WTC11 (cell line): ENCODE measurements around the gene TEAD1. TPM values are rescaled to one million over a fixed set of nuclear protein-coding genes. Genes with fewer than 3 reads are reported as not detected.

Experiments used
- ATAC-seq: fragments of 200-7000 bp; cut with Tn5 transposase; 2 replicates; pipeline ENCODE4 v1.10.0; 2021; ENCODE audit warnings: mild to moderate bottlenecking, moderate library complexity
- CTCF ChIA-PET: fragments of 300-600 bp; sonication (Branson Sonifier 250); formaldehyde crosslinking; loops from one replicate; lab custom pipeline; 2021; ENCODE audit warnings: antibody characterized with exemption; lab: Charles Lee
- POLR2A ChIA-PET: fragments of 350-600 bp; sonication (Branson Sonifier 250); formaldehyde crosslinking; loops from one replicate; lab custom pipeline; 2021; ENCODE audit warnings: antibody characterized with exemption; lab: Charles Lee
- DNase-seq: peaks from one replicate; pipeline ENCODE4 v3.0.0; 2021; ENCODE audit warnings: low spot score
- H3K27ac Mint-ChIP-seq: 2 replicates; pipeline ENCODE4 v1.8.0; 2021; ENCODE audit warnings: mixed read lengths
- H3K27me3 Mint-ChIP-seq: 2 replicates; pipeline ENCODE4 v1.8.0; 2021; ENCODE audit warnings: low read depth, mild to moderate bottlenecking, moderate library complexity, mixed read lengths
- H3K36me3 Mint-ChIP-seq: 2 replicates; pipeline ENCODE4 v1.8.0; 2021; ENCODE audit warnings: mixed read lengths
- H3K4me1 Mint-ChIP-seq: 2 replicates; pipeline ENCODE4 v1.8.0; 2022; ENCODE audit warnings: mixed read lengths
- H3K4me3 Mint-ChIP-seq: 2 replicates; pipeline ENCODE4 v1.8.0; 2021; ENCODE audit warnings: mild to moderate bottlenecking, moderate library complexity, mixed read lengths
- H3K9me3 Mint-ChIP-seq: 2 replicates; pipeline ENCODE4 v1.8.0; 2021; ENCODE audit warnings: mixed read lengths
- ATF1 ChIP-seq: sonication (generic); formaldehyde crosslinking; IDR thresholded peaks from 2 replicates; pipeline ENCODE4 v1.8.1; 2023; ENCODE audit warnings: mild to moderate bottlenecking, moderate library complexity, missing genetic modification reagents
- ELF4 ChIP-seq: sonication (generic); formaldehyde crosslinking; IDR thresholded peaks from 2 replicates; pipeline ENCODE4 v1.8.1; 2022; ENCODE audit warnings: low read depth, mild to moderate bottlenecking, moderate library complexity, missing genetic modification reagents
- JUN ChIP-seq: sonication (generic); formaldehyde crosslinking; IDR thresholded peaks from 2 replicates; pipeline ENCODE4 v1.8.0; 2023; ENCODE audit warnings: mild to moderate bottlenecking, missing genetic modification reagents
- NFATC4 ChIP-seq: fragments of 250-450 bp; sonication (Bioruptor Pico); IDR thresholded peaks from 2 replicates; pipeline ENCODE4 v1.9.0; 2021; ENCODE audit warnings: mild to moderate bottlenecking
- NR1H2 ChIP-seq: sonication (generic); formaldehyde crosslinking; IDR thresholded peaks from 2 replicates; pipeline ENCODE4 v1.9.0; 2021; ENCODE audit warnings: mild to moderate bottlenecking, moderate library complexity, missing genetic modification reagents
- RELA ChIP-seq: sonication (generic); formaldehyde crosslinking; IDR thresholded peaks from 2 replicates; pipeline ENCODE4 v1.8.1; 2022; ENCODE audit warnings: missing genetic modification reagents, mild to moderate bottlenecking, borderline replicate concordance
- RORB ChIP-seq: fragments of 250-450 bp; sonication (Bioruptor Pico); IDR thresholded peaks from 2 replicates; pipeline ENCODE4 v1.9.0; 2021; ENCODE audit warnings: mild to moderate bottlenecking
- TCF7 ChIP-seq: sonication (generic); formaldehyde crosslinking; IDR thresholded peaks from 2 replicates; pipeline ENCODE4 v1.8.0; 2022; ENCODE audit warnings: mild to moderate bottlenecking, low read depth, missing genetic modification reagents, moderate library complexity
- TEAD4 ChIP-seq: sonication (generic); formaldehyde crosslinking; IDR thresholded peaks from 2 replicates; pipeline ENCODE4 v1.8.0; 2022; ENCODE audit warnings: mild to moderate bottlenecking, missing genetic modification reagents
- ZNF317 ChIP-seq: sonication (generic); formaldehyde crosslinking; IDR thresholded peaks from 2 replicates; pipeline ENCODE4 v1.8.1; 2023; ENCODE audit warnings: low read depth, mild to moderate bottlenecking, moderate library complexity, missing genetic modification reagents, borderline replicate concordance
- ZNF396 ChIP-seq: fragments of 250-450 bp; sonication (Bioruptor Pico); IDR thresholded peaks from 2 replicates; pipeline ENCODE4 v1.8.0; 2021; ENCODE audit warnings: mild to moderate bottlenecking, moderate library complexity, borderline replicate concordance
- total RNA-seq: library from RNA; stranded (reverse); gene quantifications from 3 replicates; pipeline ENCODE4 v1.2.3, GENCODE V29; 2021
- TF ChIP-seq, protein P1 (sequence below): fragments of 250-450 bp; sonication (Bioruptor Pico); IDR thresholded peaks from 2 replicates; pipeline ENCODE4 v2.1.2; 2022; ENCODE audit warnings: mild to moderate bottlenecking, moderate library complexity
- TF ChIP-seq, protein P2 (sequence below): sonication (generic); formaldehyde crosslinking; IDR thresholded peaks from 2 replicates; pipeline ENCODE4 v1.8.1; 2023; ENCODE audit warnings: mild to moderate bottlenecking, missing genetic modification reagents
- TF ChIP-seq, protein P3 (sequence below): fragments of 250-450 bp; sonication (Bioruptor Pico); IDR thresholded peaks from 2 replicates; pipeline ENCODE4 v1.8.0; 2021; ENCODE audit warnings: mild to moderate bottlenecking
- TF ChIP-seq, protein P4 (sequence below): fragments of 250-450 bp; sonication (Bioruptor Pico); conservative IDR thresholded peaks from 2 replicates; pipeline ENCODE4 v1.9.0; 2021; ENCODE audit warnings: mild to moderate bottlenecking
- TF ChIP-seq, protein P5 (sequence below): sonication (generic); formaldehyde crosslinking; IDR thresholded peaks from 2 replicates; pipeline ENCODE4 v1.8.0; 2022; ENCODE audit warnings: mild to moderate bottlenecking, missing genetic modification reagents

Gene TEAD1
- total RNA-seq, 1 experiment from 2014 or later: 79.9 TPM

DNA sequence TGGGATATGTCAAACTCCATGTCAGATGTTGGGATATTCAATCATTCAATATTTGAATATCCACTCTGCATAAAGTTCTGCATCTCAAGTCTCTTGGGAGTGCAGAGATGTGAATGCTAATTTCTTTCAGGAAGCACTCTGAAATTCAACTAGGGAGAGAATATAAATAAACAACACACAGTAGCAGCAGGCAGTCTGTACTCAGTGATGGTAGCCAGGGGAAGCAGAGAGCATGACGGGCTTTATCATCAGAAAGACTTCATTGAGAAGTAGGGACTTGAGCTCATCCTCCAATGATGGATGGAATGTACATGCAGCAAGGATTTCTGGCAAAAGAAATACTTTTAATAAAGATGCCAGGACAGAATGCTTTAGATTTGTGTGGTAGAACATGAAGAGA, 9.8 kb upstream of the TEAD1 start (continued):
- TF ChIP-seq ZNF396 (CRISPR knock-in tag) (no peak), TCF7 (CRISPR knock-in tag) (no peak), JUN (CRISPR knock-in tag) (no peak)
- TF ChIP-seq, all 79 proteins: peak for 0

DNA sequence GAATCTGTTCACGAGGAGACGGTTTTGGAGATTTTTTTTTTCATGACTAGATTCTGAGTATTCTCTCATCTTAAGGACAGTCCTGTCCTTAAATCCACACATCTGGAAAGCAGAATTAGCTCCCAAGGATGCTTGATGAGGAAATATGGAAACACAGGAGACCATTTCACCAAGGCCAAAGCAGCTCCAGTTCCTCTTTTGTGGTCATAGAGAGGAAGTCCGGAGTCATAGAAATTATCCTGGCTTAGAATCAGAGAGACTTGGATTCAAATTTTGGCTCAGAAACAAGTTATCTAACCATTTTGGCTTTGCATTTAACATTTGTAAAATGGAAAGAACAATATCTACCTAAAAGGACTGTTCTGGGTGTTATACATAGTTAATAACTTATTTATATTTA, 7.3 kb upstream of the TEAD1 start:
- TF ChIP-seq NR1H2 (CRISPR knock-in tag) (no peak), ZNF317 (CRISPR knock-in tag) (no peak), ATF1 (CRISPR knock-in tag) (no peak)
- TF ChIP-seq, protein P1, sequence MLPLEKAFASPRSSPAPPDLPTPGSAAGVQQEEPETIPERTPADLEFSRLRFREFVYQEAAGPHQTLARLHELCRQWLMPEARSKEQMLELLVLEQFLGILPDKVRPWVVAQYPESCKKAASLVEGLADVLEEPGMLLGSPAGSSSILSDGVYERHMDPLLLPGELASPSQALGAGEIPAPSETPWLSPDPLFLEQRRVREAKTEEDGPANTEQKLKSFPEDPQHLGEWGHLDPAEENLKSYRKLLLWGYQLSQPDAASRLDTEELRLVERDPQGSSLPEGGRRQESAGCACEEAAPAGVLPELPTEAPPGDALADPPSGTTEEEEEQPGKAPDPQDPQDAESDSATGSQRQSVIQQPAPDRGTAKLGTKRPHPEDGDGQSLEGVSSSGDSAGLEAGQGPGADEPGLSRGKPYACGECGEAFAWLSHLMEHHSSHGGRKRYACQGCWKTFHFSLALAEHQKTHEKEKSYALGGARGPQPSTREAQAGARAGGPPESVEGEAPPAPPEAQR (CRISPR knock-in tag): no peak
- TF ChIP-seq, protein P2, sequence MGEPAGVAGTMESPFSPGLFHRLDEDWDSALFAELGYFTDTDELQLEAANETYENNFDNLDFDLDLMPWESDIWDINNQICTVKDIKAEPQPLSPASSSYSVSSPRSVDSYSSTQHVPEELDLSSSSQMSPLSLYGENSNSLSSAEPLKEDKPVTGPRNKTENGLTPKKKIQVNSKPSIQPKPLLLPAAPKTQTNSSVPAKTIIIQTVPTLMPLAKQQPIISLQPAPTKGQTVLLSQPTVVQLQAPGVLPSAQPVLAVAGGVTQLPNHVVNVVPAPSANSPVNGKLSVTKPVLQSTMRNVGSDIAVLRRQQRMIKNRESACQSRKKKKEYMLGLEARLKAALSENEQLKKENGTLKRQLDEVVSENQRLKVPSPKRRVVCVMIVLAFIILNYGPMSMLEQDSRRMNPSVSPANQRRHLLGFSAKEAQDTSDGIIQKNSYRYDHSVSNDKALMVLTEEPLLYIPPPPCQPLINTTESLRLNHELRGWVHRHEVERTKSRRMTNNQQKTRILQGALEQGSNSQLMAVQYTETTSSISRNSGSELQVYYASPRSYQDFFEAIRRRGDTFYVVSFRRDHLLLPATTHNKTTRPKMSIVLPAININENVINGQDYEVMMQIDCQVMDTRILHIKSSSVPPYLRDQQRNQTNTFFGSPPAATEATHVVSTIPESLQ (CRISPR knock-in tag): no peak
- CTCF ChIA-PET: no interaction called here
- peaks cover 11% of the 10 kb centered on the region for H3K9me3 Mint-ChIP-seq
- peaks cover 8% of the 10 kb centered on the region for H3K27me3 Mint-ChIP-seq
- no peaks in the 10 kb centered on the region for H3K4me1 Mint-ChIP-seq
- H3K4me3 Mint-ChIP-seq: no peak overlapping the region
- H3K27ac Mint-ChIP-seq: no peak overlapping the region
- peaks cover 4% of the 10 kb centered on the region; the same call in 1 of the 2 replicates for H3K36me3 Mint-ChIP-seq
- ATAC-seq (no peak), DNase-seq (no peak)
- POLR2A ChIA-PET: no interaction called here

DNA sequence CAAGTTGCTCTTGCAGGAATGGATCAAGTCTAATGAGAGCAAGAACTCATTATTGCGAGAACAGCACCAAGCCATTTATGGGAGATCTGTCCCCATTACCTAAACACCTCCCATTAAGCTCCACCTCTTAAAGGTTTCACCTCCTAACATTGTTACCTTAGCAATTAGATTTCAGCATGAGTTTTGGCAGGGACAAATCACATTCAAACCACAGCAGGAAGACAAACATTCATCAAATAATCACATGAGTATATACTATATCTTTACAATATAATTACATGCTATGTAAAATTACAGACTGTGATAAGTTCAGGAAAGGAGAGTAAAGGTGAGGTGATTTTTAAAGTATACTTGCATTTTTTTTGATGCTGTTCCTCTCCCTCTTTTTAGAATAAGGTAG, 6.6 kb upstream of the TEAD1 start:
- Mint-ChIP-seq H3K4me1 (no peaks in the 10 kb centered on the region), H3K27ac (no peak overlapping the region), H3K27me3 (peaks cover 12% of the 10 kb centered on the region), H3K36me3 (peaks cover 4% of the 10 kb centered on the region; the same call in 1 of the 2 replicates), H3K9me3 (peaks cover 11% of the 10 kb centered on the region), H3K4me3 (no peak overlapping the region)
- DNase-seq: no peak
- no peak for ATAC-seq
- CTCF ChIA-PET: no interaction called here
- TF ChIP-seq RORB (CRISPR knock-in tag) (no peak), ELF4 (CRISPR knock-in tag) (no peak), NFATC4 (CRISPR knock-in tag) (no peak), RELA (CRISPR knock-in tag) (no peak), TEAD4 (no peak)
- TF ChIP-seq, protein P3, sequence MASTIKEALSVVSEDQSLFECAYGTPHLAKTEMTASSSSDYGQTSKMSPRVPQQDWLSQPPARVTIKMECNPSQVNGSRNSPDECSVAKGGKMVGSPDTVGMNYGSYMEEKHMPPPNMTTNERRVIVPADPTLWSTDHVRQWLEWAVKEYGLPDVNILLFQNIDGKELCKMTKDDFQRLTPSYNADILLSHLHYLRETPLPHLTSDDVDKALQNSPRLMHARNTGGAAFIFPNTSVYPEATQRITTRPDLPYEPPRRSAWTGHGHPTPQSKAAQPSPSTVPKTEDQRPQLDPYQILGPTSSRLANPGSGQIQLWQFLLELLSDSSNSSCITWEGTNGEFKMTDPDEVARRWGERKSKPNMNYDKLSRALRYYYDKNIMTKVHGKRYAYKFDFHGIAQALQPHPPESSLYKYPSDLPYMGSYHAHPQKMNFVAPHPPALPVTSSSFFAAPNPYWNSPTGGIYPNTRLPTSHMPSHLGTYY (CRISPR knock-in tag): no peak
- TF ChIP-seq, protein P4, sequence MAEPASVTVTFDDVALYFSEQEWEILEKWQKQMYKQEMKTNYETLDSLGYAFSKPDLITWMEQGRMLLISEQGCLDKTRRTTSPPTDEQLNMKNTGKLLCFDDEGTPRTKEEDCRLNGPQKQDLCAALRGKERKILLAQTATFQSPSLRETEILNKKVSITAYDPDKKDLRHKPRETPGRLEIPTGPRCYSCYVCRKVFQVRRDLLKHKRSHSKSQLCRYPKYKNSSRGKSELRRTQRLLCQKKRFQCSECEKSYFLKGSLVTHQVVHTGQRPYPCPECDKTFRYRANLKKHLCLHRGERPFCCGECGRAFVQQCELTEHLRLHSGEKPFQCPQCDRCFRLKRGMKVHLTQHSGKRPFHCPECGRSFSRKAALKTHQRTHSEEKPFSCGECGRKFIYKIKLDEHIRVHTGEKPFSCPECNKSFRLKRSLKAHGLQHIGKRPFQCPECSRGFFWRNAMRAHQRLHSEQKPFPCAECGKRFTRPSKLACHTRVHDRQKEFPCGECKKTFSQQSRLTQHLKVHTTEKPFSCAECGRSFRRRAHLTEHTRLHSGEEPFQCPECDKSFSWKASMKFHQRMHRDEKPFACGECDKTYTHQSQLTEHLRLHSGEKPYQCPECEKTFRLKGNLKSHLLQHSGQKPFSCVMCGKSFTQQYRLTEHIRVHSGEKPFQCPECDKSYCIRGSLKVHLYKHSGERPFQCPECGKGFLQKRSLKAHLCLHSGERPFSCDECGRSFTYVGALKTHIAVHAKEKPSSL (CRISPR knock-in tag): no peak
- TF ChIP-seq, protein P5, sequence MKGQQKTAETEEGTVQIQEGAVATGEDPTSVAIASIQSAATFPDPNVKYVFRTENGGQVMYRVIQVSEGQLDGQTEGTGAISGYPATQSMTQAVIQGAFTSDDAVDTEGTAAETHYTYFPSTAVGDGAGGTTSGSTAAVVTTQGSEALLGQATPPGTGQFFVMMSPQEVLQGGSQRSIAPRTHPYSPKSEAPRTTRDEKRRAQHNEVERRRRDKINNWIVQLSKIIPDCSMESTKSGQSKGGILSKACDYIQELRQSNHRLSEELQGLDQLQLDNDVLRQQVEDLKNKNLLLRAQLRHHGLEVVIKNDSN (CRISPR knock-in tag): no peak
- POLR2A ChIA-PET: no interaction called here
